HG02973 (cell line): ENCODE data around the gene CCNL2.
"Not testable (repeated sequence)": the region's sequence is repeated elsewhere in the genome, so short reads cannot be mapped to it uniquely, and the experiment has no call there.

Experiments
- ATAC-seq: cut with Tn5 transposase; IDR thresholded peaks from one replicate; pipeline ENCODE4 v1.9.1; 2021; ENCODE audit warnings: moderate library complexity; ENCODE audit not compliant: unreplicated experiment

Gene CCNL2

GRCh38 chr1:1432951-1433803 is 34.0 kb upstream of the CCNL2 start:
- ATAC-seq = no peak

DNA sequence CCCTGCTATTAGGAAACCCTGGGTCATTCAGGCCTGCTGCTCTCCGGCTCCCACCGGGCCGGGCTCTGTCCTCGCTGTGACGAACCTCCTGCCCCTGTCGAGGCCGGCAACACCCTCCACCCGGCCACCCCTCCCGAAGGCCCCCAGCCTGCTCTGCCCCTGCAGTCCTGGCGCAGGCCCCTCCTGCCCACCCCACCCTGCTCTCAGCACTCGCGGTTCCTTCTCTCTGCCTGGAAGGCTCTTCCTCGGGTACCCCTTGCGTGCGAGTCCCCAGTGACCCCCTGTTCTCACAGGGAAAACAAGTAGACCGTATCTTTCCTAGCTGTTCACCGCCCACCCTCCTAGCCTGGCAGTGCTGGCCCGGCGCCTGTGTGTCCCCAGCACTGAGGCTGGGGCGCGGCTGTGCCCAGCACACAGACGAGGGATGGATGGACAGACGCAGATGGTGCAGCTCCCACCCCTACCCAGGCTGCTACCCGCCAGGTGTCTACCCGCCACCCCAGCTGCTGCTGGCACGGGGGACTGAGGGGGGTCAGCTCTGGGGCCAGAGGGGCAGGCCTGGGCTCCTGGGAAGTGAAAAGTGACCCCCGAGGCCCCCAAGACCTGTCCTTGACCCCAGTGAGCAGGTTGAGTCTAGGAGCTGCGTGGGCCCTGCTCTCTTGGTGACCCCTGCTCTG is 33.3 kb upstream of the CCNL2 start:
- ATAC-seq = no peak

DNA sequence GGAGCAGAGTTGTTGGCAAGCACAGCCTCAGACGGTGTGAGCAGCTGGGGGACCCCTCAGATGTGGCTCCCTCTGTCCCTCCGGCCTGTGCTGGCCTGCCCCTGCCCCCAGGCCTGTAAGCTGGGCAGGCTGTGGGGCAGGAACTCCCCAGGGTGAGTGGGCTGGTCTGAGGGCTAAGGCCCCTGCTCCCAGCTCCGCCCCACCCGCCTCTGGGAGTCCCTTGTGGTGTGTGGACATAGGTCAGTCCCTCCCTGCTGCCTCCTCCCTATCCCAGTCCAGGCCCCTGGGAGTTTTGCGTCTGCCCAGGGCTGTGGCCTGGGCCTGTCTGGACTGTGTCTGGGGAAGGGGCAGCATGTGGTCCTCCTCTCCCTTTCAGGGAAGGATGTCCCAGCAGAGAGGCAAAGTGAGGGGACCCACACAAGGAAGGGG is 32.7 kb upstream of the CCNL2 start:
- no peak for ATAC-seq

DNA sequence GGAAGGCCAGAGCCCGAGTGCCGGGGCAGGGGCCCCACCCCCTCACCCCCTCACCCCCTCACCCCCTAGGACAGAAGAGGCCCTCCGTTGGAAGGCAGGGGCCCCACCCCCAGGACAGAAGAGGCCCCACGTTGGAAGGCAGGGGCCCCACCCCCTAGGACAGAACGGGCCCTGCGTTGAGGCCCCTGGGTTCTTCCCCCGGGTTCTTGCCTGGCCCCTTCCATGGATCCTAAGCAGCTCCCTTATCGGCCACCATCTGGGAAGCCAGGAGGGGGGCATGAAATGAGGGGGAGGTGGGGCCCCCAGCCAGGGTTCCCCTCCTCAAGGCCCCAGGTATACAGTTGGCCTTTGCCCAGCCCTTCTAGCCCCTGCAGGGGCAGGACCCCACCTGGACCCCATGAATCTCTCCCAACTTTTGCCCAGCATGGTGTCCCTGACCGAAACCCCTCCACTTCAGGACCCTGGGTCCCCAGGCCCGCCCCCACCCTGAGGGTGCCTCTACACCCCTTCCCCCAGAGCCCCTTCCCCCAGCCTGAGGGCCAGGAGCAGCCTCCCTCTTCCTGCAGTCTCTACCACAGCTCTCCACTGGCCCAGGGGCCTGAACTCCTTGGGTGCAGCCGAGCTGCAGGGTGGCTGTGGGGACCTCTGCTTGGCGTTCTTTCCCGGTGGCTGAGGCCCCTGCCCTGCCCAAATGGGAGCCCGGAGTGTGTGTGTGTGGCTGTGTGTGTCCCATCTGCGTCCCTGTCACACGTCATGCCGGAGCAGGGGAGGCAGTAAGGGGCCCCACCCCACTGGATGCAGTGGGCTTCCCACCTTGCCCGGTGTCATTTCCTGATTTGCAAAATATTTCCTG is 32.1 kb upstream of the CCNL2 start:
- no peak for ATAC-seq

- ATAC-seq = no peak
Observed at GRCh38 chr1:1430114-1430982, 31.2 kb upstream of the CCNL2 start.

DNA sequence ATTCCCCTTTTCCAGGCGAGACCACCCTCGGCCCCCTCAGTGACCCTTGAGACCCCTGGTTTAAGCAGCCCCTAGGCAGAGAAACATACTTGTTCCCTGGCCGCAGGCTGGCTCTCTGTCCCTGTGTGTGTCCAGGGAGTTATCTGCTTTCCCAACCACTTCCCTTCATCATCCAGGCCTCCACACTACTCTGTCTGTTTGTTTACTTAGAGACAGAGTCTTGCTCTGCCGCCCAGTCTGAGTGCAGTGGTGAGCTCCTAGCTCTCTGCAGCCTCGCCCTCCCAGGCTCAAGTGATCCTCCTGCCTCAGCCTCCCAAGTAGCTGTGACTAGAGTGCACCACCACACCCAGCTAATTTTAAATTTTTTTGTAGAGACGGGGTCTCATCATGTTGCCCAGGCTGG is 30.5 kb upstream of the CCNL2 start:
- no peak for ATAC-seq

GRCh38 chr1:1428967-1429366 is 29.8 kb upstream of the CCNL2 start:
- not testable (repeated sequence) for ATAC-seq

DNA sequence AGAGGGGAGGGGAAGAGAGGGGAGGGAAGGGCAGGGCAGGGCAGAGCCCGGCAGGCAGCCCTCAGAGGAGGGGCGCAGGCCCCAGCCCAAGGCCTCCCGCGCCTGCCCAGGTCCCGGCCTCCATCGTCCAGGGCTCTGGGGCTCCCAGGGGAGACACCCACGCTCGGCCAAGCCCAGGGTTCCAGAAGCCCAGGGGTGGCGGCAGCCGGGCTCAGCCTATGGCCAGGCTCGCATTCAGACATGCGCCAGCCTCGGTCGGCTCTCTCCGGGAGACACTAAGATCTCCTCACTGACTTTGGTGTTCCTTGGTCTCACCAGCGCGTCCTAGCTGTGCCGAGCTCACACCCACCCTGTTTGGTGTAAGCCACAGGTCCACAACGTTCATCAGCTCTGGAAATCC is 29.0 kb upstream of the CCNL2 start:
- ATAC-seq = no peak

- ATAC-seq = no peak
Observed at GRCh38 chr1:1427820-1428148, 28.6 kb upstream of the CCNL2 start.

GRCh38 chr1:1427106-1427819 is 28.1 kb upstream of the CCNL2 start:
- ATAC-seq = no peak

DNA sequence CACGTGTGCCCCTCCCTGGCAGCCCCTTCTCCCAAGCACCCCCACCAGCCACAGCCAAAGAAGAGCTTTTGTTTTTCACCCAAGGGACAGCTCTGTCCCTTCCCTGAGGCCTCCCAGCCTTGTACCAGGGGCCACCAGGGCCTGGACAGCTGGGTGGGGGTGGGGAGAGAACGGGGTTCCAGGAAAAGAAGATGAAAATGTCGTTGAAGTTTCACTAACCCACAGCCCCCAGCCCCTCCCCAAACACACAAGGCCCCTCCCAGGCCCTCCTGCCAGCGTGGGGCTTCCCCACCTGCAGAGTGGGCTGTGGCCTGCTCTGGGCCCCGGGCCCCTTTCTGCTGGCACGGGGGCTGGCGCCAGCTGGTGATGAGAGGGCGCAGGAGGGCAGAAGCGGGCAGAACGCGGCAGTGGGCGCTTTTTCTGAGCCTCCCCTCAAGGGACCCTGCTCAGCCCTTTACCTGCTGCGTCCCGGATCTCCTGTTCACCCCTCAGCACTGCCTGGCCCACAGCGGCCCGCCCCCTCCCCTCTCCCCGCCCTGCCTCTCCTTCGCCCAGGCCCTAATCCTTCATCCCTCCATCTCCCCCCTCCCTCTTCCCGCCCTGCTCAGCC is 27.5 kb upstream of the CCNL2 start:
- no peak for ATAC-seq

DNA sequence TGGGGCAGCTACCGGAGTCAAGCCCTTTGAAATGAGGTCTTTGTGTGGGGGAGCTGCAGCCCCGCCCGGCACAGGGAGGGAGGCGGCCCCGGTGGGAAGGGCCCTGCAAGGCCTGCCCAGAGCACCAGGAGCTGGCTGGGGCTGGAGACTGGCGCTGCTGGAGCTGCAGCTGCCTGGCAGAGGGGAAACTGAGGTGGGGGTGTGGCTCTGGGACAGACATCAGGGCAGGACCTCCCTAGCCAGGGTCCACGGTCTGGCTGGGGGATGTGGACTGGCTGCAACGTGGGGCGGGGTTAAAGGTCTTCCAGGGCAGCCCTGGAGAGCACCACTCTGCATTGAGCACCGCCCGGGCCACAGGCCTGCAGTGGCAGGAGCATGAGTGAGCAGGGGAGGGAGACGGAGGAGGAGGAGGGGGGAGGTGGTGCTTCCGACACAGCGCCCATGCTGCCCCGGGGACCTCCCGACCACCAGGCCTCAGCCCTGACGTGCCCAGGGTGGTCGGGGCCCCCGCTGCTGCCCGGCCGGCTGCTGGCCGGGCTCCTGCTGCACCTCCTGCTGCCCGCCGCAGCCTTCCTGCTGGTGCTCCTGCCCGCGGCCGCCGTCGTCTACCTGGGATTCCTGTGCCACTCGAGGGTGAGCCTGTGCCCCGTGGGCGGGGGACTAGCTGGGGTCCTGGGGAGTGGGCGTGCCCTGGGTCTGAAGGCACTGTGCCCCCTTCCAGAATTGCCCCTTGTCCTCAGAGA is 26.8 kb upstream of the CCNL2 start:
- no peak for ATAC-seq

DNA sequence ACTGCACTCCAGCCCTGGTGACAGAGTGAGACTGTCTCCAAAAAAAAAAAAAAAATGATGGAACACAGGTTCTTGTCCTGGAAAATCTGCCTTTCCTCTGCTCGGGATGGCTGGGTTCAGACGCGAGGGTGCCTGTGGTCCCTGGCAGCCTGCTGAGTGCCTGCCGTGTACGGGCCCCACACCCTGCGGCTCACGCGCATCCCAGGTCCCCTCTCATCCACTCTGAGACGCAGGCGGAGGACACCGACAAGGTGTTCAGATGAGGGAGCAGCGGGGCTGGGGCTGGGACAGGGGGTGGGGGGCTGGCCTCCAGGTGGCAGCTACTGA is 26.3 kb upstream of the CCNL2 start:
- no peak for ATAC-seq

DNA sequence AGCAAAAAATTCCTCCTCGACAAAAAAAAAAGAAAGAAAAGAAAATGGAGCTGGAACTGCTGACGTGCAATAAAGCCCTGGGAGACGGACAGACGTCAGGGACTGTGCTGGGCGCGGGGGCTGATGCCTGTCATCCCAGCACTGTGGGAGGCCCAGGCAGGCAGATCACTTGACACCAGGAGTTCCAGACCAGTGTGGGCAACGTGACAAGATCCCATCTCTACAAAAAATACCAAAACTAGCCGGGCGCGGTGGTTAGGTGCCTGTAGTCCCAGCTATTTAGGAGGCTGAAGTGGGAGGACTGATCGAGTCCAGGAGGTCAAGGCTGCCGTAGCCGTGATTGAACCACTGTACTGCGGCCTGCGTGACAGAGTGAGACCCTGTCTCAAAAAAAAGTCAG is 25.6 kb upstream of the CCNL2 start:
- no peak for ATAC-seq

DNA sequence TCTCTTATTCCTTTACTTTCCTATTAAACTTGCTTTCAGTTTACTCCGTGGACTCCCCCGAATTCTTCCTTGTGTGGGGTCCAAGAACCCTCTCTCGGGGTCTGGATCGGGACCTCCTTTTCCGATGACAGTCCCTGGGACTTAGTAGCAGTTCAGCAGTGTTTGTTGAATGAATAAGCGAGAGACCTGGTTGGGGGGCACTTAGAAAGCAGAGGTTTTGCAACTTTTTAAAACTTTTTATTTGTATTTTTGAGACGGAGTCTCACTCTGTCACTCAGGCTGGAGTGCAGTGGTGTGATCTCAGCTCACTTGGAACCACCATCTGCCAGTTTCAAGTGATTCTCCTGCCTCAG is 24.1 kb upstream of the CCNL2 start:
- ATAC-seq = no peak

GRCh38 chr1:1422465-1423244 is 23.5 kb upstream of the CCNL2 start:
- ATAC-seq = no peak

- no peak for ATAC-seq
Observed at GRCh38 chr1:1421907-1422464, 22.9 kb upstream of the CCNL2 start.
